Measurements from ENCODE around the gene PTP4A2.
A peak's percentile ranks its signal among the peaks of the same experiment; 100 is the strongest.

The PTP4A2 gene

DNA sequence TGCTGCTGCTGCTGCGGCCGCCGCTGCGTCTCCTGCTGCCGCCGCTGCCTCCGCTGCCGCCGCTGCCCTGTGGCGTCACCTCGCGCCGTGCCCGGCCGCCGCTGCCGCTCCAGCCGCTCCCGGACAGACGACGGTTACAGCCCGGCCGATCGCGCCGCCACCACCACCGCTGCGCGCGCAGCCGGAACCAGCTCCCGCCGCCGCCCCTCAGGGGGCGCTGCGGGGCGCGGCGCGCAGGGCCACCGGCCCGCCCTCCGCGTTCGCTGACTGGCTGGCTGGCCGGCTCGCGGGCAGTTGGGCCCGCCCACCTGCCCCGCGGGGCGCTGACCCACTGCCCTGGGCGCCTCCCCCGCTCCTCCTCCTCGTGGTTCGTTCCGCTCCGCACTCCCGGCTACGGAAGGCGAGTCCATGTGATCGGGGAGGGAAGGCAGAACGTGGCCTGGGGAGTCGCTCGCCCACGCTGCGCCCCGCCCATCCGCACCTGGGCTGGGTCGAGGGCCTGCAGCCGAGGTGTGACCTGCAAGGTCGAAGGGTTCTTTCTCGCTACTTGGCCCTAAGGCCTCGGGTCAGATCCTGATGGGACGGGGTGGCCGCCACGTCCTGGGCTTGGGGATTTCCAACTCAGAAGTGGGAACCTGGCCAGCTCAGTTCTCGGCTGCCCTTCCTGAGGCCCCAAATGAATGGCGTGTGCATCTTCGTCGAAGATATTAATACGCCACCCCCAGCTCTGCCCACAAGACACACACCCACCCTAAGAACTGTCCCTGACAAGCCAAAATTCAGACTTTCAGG lies at the start of gene PTP4A2:
Gene PTP4A2, minus strand, starts transcription at position 185 of the 792 bp plus-strand sequence. CDS start 19,303 bp downstream, outside the sequence.
- peak; percentile 69 for DNase-seq

DNA sequence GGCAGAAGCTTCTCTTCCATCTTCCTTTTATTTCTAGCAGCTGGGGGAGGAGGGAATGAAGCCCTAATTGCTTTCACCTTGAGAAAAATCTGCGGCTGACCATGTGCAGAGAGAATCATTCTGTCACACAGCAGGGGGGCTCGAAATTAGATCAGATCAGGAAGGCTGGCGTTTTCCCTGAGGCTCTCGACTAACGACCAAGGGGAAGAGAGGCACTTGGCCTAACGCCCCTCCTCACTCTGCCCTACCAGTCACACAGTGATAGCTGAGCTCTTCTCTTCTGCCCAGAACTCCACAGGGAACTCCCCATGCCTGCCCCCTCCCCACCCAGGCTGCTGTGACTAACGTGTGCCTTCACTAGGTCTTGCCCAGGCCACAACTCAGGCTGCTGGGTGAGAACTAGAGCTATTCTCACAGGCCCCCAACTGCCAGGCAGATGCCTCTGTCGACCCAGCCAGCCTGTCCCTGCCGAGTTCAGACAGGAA lies 49.0 kb upstream of the PTP4A2 start:
- peak; percentile 95 for DNase-seq

DNA sequence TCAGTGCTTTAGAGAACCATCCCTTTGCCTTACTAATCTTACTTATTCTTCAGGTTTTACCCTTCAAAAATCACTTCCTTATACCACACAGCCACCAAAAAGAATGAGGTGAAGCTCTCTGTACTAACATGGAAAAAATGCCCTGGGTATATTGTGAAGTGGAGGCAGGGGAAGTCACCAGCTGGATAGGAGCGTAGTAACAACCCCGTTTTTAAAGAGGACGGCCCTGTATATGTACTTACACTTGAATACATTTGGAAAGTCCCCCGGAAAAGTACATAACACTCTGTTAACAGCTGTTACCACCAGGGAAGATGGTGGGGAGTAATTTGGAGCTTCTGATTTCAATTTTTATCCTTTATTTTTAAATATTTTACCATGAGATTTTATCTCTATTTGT lies 47.3 kb upstream of the PTP4A2 start:
- DNase-seq = peak; percentile 52

DNA sequence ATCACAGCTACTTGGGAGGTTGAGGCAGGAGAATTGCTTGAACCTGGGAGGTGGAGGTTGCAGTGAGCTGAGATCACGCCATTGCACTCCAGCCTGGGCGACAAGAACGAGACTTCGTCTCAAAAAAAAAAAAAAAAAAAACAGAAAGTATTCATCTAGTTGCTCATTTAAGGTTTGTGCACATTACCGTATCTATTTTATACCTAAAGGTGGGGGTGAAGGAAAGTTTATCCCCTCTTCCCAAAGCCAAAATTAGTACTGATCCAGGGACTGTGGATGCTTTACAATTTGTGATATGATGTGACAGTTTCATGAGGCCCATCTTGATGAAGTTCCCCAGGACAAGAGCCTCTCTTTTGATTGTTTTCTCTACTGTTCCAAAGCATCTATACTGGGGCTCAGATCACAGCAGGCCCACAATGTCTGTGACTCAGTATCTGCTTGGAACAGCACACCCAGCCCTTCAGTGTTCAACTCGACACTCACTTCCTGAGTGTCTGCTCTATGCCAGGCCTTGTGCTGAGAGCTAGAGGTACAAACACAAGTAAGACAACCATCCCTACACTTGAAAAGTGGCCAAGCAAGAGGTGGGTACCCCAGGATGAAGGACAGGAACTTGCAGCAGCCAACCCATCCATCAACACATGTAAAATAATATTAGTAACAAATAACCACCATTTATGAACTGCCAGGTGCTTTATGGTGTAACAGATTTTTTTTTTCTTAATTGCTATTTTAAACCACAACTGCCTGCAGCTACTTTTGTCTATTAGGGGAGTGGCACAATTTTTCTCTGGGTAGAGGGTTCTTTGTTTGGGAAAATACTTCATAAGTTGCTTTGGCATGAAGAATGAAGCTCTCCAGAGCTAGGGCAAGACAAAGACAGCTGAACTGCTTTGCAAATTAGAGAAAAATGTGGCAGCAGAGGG lies 46.5 kb upstream of the PTP4A2 start:
- DNase-seq = peak; percentile 52

DNA sequence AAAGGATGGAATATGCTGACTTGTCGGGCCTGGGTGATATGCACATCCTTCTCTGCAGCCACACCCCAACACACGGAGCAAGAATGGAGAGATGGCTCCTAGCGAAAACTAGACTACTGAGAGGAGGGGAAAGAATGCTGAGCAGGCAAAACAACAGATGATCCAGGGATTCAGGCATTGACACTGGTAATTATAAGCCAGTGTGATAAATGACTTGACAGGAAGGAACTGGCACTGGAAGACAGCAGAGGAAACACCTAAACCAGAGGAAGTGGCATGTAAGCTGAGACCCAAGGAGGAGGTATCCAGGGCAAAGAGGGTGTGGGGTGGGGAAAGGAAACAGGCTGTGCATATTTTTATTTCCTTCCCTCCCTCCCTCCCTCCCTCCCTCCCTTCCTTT lies 43.8 kb upstream of the PTP4A2 start:
- peak; percentile 58 for DNase-seq

DNA sequence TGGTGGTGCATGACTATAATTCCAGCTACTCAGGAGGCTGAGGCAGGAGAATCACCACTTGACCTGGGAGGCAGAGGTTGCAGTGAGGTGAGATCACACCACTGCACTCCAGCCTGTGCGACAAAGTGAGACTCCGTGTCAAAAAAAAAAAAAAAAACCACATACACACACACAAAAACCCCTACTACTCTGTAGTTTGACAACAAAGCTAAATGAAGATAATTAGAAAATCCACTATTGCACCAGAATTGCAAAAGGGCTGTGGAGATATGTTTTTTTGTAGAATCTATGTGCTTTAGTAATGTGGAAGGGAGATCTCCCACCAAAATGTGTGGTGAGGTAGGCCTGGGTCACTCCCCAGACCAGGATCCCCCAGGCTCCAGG lies 43.3 kb upstream of the PTP4A2 start:
- no peak for DNase-seq

DNA sequence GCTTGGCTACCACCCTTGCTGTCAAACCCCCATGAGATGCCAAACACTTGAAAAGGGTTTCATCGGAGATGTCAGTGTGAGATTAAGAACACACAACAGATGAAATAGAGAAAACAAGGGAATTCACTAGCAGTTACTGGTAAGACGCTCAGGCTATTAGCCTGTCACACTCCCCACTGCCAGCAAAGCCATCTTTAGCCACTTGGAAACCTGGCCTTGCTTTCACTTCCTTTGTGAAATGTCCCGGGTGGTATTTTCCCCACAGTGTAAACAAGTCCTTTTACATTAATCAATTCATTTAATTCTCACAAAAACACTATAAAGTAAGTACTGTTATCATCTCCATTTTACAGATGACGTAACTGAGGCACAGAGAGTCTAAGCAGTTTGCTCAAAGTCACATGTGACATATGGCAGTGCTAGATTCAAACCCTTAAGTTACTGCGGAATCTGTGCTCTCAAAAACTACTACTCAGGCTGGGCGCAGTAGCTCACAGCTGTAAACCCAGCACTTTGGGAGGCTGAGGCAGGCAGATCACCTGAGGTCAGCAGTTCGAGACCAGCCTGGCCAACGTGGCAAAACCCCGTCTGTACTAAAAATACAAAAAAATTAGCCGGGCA lies 42.8 kb upstream of the PTP4A2 start:
- no peak for DNase-seq

DNA sequence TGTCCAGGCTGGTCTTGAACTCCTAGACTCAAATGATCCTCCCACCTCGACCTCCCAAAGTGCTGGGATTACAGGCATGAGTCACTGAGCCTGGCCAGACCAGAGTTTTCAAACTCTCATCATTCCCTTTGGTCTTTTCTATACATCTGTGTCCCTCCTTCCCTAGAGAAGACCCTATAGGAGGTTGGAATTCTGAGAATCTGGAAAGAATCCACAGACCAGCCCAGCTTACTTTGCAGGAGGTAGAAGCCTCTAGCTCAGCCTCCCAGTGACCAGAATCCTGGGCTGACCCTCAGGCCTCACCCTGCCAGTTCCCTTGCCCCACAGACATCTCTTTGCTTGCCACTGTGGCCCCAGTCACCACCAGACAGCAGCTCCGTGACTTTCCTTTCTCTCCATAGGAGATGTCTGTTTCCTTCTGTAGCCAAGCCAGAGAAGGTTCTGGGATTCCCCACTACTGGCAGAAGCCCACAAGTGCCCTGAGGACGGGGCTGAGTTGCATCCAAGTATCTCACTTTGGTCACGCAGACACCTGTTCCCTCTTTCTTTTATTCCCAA lies 40.8 kb upstream of the PTP4A2 start:
- no peak for DNase-seq

DNA sequence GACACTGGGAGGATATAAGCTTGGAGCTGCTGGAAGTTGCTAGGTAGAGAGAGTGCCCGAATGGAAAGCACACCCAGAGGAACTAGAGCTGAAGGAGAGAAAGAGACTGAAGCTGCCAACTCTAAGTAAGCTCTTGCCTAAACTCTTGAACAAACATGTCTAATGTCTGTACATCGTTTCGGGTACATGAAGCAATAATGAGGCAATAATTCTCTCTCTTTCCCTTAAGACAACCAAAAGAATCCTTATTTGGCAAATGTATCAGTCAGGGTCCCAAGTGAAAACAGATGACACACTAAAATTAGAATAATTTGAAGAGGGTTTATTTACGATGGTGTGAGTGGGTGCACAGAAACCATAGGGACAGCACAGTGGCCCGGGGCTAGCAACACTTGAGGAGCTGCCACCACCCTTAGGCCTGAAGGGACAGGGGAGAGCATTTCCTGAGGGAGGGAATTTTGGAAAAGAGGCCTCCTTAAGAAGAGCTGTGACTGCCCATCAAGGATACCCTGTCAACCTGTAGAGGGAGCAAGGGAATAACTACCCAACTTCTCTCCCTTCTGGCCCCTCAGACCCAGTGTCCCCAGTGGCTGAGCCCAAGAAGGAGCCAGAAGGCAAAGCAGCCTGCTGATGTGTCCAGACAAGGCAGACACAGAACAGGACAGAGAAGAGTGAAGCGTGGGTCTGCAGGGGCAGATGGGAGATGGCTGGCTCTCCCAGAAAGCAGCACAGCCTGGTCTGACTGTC lies 39.4 kb upstream of the PTP4A2 start:
- no peak for DNase-seq

DNA sequence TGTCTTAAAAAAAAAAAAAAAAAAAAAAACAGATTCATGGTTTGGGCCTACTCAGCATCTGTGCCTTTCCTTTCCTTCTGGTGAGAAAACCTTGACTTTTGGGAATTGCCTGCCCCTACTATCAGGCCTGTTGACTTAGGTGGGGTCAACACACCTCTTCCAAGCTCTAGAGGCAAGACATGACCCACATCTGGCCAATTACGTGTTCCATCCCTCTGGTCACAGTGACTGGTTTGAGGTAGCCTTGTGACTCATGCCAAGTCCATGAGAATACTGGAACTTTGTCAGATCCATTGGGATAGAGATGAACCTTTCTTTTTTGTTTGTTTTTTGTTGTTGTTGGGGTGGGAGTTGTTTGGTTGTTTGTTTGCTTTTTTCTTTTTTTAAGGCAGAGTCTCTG lies 38.2 kb upstream of the PTP4A2 start:
- DNase-seq = no peak

DNA sequence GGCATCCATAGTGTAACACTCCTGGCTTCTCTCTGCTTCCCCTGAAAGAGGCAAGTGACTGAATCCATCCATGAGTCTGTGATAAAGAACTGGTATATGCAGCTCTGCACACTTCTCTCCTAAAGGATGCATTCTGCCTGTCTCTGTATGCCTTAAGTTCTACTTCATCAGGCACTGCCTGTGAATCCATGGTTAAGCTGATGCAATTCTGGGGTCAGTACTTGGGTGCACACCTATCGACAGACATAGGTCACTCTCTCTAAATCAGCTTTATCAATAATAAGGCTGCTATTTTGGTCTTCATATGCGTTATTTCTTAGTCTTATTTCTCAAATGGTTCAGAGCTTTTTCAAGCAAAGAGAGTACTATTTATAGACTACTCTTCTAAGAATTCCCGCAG lies 32.7 kb upstream of the PTP4A2 start:
- no peak for DNase-seq

DNA sequence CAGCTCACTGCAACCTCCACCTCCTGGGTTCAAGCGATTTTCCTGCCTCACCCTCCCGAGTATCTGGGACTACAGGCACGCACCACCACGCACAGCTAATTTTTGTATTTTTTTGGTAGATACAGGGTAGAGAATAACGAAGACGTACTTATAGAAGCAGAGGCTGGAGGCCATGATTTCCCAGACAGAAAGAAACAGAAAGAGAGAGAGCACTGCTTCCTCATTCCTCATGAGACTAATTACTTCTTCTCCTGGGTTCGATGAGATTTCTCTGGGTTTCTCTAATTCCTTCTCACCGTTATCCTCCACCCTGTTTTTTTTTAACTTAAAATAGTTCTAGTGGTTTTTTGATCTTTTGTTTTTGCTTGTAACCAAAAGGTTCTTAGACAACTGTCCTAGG lies 23.4 kb upstream of the PTP4A2 start:
- DNase-seq = no peak

DNA sequence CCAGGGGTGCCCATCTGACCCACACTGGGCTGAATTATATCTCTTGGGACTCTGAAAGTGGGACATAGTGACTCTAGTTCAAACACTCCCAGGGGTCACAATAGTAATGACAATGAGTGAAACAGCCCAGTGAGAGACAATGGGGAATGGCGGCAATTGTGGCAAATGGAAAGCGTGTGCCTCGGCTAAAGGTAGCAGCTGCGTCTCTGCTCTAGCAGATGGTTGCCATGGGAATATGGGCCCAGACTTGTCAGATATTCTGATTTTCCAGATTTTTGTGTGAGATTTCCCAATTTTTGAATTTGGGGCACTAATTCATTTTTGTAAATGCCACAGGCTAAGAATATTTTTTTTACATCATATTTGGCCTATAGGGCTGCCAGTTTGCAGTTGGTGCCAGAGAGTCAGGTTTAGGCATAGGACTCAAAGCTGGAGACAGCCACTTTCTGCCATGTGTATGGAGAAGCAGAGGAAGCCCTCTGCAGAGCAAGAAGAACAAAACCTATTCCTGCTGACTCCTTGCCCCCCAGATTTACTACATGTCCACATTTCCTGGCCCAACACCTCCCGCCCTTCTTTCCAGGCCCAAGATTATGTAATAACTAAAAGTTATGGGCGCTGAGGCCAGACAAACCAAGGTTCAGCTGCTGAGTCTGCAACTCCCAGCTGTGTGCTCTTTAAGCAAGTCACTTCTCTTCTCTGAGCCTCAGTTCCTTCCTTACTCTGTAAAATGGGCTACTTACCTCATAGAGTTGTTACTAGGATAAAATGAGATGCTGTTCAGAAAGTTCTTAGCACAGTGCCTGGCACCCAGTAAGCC lies 21.6 kb upstream of the PTP4A2 start:
- DNase-seq = no peak

DNA sequence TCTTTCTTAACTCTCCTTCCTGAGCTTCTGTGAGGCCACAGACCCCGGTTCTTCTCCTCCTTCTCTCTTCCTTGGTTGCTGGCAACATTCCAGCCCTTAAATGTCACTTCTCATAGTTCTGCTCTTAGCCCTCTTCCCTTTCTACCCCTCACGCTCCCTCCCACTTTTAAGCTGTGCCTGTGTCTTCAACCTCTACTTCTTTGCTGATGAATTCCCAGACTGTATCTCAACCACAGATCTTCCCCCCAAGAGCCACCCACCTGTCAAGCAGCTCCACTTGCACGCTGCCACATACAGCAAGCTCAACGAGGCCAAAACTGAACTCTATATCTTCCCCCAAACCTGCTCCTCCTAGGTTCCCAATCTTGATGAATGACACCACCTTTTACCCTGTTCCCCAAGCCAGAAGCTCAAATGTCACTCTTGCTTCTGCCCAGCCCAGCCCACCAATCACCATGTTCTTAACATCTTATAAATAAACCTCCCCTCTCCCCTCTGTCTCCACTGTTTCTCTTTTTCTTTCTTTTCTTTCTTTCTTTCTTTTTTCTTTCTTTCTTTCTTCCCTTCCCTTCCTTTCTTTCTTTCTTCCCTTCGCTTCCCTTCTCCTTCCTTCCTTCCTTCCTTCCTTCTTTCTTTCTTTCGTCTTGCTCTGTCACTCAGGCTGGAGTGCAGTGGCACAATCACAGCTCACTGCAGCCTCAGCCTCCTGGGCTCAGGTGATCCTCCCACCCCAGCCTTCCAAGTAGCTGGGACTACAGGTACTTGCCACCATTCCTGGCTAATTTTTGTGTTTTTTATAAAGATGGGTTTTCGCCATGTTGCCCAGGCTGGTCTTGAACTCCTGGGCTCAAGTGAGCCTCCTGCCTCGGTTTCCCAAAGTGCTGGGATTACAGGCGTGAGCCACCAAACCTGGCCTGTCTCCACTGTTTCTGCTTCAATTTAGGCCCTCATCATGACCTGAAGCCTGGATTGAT lies 19.8 kb upstream of the PTP4A2 start:
- no peak for DNase-seq

DNA sequence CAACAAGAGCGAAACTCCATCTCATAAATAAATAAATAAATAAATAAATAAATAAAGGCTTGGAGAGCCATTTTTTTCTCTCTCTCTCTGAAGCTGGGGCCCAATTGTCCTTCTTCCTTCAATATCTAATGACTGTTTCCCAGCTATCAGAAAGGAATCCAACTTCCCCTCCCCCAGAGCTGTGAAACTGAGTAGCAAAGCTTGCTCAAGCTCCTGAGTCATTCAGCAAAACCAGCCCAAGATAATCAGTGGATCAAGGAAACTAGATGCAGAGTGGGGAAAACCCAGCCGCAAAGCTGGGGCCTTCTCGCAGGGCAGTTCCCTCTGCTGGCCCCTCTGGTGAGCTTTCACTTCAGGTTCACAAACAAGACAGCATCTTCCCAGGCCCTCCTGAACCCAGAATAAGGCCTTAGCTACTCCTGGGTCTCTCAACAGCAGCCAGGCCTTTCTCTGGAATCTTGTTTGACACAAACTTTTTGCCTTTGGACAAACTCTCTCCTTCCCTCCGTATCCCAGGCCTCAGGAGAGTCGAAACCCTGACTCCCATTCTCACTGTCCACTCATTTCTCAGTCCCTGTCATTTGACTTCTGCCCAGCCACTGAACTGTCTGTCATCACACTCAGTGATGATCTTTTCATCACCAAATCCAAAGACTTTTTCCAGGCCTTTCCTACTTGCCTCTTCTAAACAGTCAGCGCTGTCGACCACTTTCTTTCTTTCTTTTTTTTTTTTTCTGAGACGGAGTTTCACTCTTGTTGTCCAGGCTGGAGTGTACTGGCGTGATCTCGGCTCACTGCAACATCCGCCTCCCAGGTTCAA lies 18.0 kb upstream of the PTP4A2 start:
- no peak for DNase-seq

DNA sequence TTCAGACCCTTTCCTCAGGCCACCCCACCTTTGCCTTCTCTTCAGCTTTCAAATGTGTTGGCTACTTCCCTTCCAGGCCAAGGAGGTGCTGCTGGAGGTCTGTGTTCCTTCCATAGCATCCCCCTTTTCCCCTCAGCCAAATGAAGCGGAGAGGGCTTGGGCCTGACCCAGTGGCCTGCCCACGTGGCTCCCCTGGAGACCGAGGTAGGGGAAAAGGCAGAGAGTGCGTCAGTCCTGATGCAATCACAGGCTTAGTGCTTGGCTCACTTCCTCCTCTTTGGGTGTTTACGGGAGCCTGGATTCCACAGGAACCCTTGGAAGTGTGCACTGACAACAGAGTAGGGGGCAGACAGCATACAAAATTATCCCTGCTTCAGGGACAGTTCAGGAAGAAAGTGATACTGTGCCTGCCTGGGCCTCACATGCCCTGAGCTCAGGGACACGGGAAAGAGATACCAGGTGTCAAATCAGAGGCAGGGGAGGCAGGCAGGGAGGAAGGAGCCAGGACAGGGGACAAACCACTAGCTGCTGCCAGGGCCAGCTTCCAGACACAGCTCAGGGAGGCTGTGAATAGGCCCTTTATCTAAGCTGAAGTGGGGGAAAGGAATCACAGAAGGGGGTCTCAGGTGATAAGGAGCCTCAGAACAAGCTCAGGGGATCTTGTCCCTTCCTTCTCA lies 16.6 kb upstream of the PTP4A2 start:
- DNase-seq = no peak

DNA sequence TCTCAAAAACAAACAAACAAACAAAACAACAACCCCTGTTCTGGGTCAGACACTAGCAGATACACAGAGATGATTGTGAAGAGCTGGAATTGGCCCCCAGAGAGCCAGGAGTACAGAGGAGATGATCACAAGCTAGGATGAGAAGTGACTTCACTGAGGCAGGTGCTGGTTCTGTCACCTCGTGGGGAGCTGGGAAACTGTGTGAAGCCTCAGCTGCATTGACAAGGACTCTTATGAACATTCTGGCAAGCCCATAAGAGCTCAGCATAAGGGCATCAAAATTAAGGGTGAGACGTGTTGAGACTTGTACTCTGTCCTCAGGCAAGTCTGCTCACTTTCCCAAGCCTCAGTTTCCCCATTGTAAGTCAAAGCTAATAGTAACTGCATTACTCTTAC lies 14.7 kb upstream of the PTP4A2 start:
- DNase-seq = no peak

DNA sequence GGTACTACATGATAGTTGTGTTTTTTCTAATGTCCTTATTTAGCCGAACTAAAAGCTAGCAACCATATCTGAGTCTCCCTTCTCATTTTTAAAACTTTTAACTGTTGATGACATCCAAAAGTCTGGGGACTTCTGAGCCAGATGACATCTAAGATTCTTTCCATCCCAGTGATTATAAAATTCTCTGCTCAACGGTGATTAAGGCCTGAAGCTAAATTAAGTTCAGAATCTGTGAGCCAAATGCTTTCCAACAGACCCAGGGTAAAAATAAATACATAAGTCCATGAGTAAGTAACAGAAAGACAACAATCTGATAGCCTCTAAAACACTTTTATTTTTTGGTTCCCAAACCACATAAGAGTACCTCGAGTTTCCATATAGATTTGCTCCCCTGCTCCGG lies 13.1 kb upstream of the PTP4A2 start:
- no peak for DNase-seq

DNA sequence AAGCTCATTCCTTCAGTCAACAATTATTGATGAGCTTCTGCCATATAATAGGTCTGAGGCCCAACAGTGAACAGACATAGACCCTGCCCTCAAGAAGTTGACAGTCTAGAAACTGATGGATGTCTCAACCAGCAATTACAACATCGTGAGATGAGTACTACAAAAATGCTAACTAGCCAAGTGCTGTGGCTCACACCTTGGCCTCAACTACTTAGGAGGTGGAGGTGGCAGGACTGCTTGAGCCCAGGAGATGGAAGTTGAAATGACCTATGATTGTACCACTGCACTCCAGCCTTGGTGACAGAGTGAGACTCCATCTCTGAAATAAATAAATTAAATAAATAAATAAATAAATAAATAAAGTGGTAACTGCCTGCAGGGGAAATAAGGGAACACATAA lies 11.7 kb upstream of the PTP4A2 start:
- no peak for DNase-seq
